HAP-1 (cell line): ENCODE data around the gene NSG1.
A peak's percentile ranks its signal among the peaks of the same experiment; 100 is the strongest.
"Not testable (repeated sequence)": the region's sequence is repeated elsewhere in the genome, so short reads cannot be mapped to it uniquely, and the experiment has no call there.

Experiments
- DNase-seq, 2 experiments: peaks; one replicate each; pipeline ENCODE4 v3.0.0-alpha.2; 2016 to 2020; ENCODE audit warnings: low spot score in 2 of 2
- H3K27me3 ChIP-seq: fragments of 250-450 bp; sonication (Bioruptor Pico); 2 replicates; pipeline ENCODE4 v1.5.1; 2020; ENCODE audit warnings: low read depth, mild to moderate bottlenecking, moderate library complexity
- H3K36me3 ChIP-seq: fragments of 250-450 bp; sonication (Bioruptor Pico); replicated peaks from 2 replicates; pipeline ENCODE4 v1.5.1; 2020; ENCODE audit warnings: mild to moderate bottlenecking
- H3K4me1 ChIP-seq: fragments of 250-450 bp; sonication (Bioruptor Pico); 2 replicates; pipeline ENCODE4 v1.5.1; 2020; ENCODE audit warnings: mild to moderate bottlenecking
- H3K4me3 ChIP-seq: fragments of 250-450 bp; sonication (Bioruptor Pico); 2 replicates; pipeline ENCODE4 v1.5.1; 2020; ENCODE audit warnings: mild to moderate bottlenecking, moderate library complexity
- H3K9me3 ChIP-seq: fragments of 250-450 bp; sonication (Bioruptor Pico); 2 replicates; pipeline ENCODE4 v1.5.1; 2020; ENCODE audit warnings: mild to moderate bottlenecking, moderate library complexity
- in situ Hi-C: fragments of 300-500 bp; cut with MboI; formaldehyde crosslinking; loops from 3 replicates; pipeline ENCODE4 v1.14.3; 2020; ENCODE audit warnings: low sequenced_read_pairs, inconsistent platforms, mixed read lengths

The NSG1 gene

DNA sequence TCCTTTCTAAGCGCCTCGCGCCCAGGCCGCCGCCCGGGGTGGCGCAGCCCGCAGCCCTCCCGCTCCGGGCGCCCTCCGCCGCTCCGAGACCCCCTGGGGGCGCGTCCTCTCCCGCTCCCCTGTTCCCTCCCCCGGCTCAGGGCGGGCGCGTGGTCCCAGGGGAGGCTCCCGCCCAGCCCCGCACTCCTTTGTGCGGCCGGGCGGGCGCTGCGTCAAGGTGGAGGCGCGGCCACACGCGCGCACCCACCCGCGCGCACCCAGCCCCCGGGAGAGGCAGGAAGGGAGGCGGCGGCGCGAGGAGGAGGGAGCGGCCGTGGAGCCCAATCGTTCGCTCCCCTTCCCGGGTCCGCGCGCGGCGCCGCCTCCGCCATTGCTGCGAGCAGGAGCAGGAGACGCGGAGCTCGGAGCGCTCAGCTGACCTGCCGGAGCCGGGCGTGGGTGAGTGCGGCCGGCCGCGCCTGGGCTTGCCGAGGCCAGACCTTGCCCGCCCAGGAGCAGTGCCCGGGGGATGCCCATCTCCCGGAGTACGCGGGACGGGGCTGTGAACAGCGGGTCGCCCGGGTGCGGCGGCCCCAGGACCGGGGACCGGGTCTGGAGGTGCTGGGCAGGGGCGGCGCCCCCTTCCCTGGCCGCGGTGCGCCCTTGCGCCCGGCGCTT lies at the start of gene NSG1:
Gene NSG1 (plus strand): TSS at position 367 of the 657 bp plus-strand sequence. CDS start 528 bp downstream, outside the sequence.
- peaks cover 11% of the 10 kb centered on the region for H3K27me3 ChIP-seq
- peak; percentile 6 to 66 for DNase-seq
- peak within 1 kb of the TSS; percentile 48 for H3K4me3 ChIP-seq
- in situ Hi-C loops = no loop called here
- no peaks in the 10 kb centered on the region; the same call in 1 of the 2 replicates for H3K4me1 ChIP-seq
- H3K36me3 ChIP-seq = peaks cover 10% of the 10 kb centered on the region
- H3K9me3 ChIP-seq = no peaks in the 10 kb centered on the region

DNA sequence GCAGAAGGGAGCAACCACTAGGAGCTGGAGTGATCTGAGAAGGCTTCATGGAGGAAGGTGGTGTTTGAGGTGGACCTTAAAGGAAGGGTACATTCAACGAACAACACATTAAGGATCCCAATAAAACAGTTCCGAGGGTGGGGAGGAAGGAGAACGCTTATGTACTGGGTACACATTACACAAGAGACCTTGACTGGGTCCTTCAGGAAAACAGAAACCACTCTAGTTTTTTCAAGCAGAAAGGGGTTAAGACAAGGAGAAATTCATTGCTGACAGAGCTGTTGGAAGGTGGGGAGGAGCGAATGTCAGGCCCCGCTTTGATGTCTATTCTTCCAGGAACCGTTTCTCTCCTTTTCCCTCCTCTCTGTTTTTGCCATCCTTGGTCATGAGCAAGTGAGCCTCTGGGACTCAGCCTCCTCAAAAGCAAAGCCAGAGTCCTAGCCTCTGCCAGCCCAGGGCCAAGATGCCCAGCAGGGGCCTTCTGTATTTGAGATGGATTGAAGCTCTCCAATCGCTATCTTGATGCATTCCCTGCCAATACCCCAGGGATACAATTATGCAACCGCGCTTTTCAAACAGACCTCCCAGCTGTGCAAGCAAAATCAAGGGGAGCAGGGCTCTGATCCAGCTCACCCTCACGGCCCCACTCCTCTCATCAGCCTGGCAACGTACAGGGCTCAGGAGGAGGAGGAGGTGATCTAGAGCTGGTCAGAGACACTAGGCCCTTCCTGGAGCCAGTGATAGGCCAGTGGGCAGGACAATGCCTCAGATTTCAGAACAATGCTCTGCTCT lies 48.5 kb upstream of the NSG1 start:
- in situ Hi-C loops = no loop called here
- no peaks in the 10 kb centered on the region for H3K4me1 ChIP-seq
- no peak for DNase-seq
- H3K27me3 ChIP-seq = no peaks in the 10 kb centered on the region
- no peak overlapping the region for H3K4me3 ChIP-seq
- no peaks in the 10 kb centered on the region for H3K36me3 ChIP-seq
- H3K9me3 ChIP-seq = no peaks in the 10 kb centered on the region

DNA sequence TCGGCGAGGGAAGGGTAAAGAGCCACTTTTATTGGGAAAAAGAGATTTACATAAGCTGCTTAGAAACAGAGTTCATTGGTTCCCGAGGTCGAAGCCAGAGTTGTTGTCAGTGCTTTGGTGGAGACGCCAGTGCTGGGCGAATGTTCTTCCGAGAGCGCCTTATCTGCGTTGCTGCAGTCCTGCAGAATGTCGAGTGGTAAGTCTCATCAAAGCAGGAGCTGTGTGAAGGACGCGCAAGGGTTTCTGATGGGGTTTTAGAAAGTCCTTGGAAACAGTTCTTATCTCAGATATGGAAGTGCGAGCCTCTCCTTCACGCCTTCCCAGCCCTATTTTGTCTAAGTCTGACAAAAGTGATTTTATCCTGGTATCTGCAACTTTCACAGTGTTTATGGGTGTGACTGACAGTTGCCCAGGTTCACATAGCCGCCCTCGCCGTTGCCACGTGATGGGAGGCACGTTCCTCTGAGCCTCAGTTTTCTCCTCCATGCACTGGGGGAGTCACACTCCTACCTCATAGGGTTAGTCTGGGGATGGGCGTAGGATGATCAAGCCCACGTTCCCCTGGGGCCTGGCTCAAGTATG lies 47.3 kb upstream of the NSG1 start:
- DNase-seq = peak; percentile 11 to 39
- no peak overlapping the region for H3K4me3 ChIP-seq
- in situ Hi-C loops = no loop called here
- H3K36me3 ChIP-seq = no peaks in the 10 kb centered on the region
- no peaks in the 10 kb centered on the region for H3K9me3 ChIP-seq
- H3K27me3 ChIP-seq = no peaks in the 10 kb centered on the region
- H3K4me1 ChIP-seq = no peaks in the 10 kb centered on the region

DNA sequence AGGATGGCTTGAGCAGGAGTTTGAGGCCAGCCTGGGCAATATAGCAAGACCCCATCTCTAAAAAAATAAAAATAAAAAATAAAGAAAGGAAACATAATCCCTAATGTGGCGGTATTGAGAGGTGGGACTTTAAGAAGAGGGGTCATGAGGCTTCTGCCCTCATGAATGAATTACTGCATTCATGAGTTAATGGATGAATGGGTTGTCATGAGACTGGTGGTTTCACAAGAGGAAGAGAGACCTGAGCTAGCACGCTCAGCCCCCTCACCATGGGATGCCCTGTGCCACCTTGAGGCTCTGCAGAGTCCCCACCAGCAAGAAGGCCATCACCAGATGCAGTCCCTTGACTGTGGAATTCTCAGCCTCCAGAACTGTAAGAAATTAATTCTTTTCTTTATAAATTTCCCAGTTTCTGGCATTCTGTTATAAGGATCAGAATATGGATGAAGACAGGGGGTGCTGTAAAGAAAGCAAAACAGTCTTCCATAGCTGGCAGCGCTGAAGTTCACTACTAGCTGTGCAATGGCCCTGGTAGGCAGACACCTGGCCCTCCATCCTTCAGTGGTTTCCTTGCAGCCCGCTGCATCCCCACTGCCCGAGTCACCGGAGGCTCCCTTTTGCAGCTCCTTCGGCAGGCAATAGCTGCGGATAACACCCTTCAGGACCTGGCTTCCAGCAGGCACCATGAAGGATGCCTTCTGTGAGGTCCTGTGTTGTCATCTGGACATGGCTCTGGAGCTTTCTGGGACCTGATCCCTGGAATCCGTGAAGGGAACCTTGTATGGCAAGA lies 44.8 kb upstream of the NSG1 start:
- Histone ChIP-seq H3K4me1 (no peaks in the 10 kb centered on the region), H3K4me3 (no peak overlapping the region), H3K27me3 (no peaks in the 10 kb centered on the region), H3K36me3 (no peaks in the 10 kb centered on the region), H3K9me3 (no peaks in the 10 kb centered on the region)
- in situ Hi-C loops = no loop called here
- DNase-seq = no peak

DNA sequence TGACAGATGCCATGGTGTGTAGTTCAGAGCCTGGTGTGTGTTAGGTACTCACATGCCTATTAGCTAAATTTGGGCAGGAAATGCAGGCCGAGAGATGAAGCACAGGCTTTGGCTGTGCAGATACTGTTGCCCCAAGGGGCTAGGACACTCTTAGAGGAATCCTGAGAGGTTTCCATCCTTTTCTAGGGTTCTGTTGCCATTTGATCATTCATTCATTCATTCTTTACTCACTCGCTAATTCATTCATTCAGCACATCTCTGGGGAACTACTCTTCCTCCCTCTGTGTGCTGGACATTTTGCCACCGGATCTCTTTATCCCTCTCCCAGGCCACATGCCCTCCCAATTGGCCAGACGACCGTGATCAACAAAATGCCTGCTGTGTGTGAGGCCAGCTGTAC lies 43.9 kb upstream of the NSG1 start:
- Histone ChIP-seq H3K36me3 (no peaks in the 10 kb centered on the region), H3K27me3 (no peaks in the 10 kb centered on the region), H3K4me3 (no peak overlapping the region), H3K9me3 (no peaks in the 10 kb centered on the region), H3K4me1 (no peaks in the 10 kb centered on the region)
- no peak for DNase-seq
- in situ Hi-C loops = no loop called here

GRCh38 chr4:4344915-4345527 lies 41.9 kb upstream of the NSG1 start:
- no peaks in the 10 kb centered on the region for H3K4me1 ChIP-seq
- H3K27me3 ChIP-seq = no peaks in the 10 kb centered on the region
- no peak overlapping the region for H3K4me3 ChIP-seq
- H3K36me3 ChIP-seq = no peaks in the 10 kb centered on the region
- in situ Hi-C loops = no loop called here
- H3K9me3 ChIP-seq = no peaks in the 10 kb centered on the region
- DNase-seq = no peak

DNA sequence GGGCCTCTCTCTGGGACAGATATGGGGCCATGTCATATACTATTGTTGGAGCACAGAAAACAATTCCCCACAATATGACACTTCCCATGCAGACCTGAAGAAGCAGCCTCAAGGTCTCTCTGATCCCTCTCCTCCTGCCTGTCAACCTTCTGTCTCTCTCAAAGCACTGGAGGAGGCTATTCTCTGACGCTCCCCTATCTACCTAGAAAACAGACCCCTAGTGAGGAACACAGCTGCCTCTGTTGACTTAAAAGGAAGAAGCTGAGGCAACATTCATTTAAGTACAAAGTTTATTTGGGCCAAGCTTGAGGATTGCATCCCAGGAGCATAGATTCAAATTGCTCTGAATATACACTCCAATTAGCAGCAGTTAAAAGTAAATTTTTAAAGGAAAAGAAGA lies 39.3 kb upstream of the NSG1 start:
- H3K36me3 ChIP-seq = no peaks in the 10 kb centered on the region
- H3K4me3 ChIP-seq = no peak overlapping the region
- H3K9me3 ChIP-seq = no peaks in the 10 kb centered on the region
- no peak for DNase-seq
- in situ Hi-C loops = no loop called here
- no peaks in the 10 kb centered on the region for H3K4me1 ChIP-seq
- no peaks in the 10 kb centered on the region for H3K27me3 ChIP-seq

DNA sequence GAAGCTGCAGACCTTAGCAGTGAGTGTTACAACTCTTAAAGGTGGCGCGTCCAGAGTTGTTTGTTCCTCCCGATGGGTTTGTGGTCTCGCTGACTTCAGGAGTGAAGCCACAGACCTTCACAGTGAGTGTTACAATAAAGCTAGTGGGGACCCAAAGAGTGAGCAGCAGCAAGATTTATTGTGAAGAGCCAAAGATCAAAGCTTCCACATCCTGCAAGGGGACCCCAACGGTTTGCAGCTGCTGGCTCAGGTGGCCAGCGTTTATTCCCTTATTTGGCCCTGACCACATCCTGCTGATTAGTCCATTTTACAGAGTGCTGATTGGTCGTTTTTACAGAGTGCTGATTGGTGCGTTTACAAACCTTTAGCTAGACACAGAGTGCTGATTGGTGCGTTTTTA lies 38.3 kb upstream of the NSG1 start:
- H3K27me3 ChIP-seq, H3K4me1 ChIP-seq, DNase-seq, H3K36me3 ChIP-seq, in situ Hi-C loops, H3K9me3 ChIP-seq, H3K4me3 ChIP-seq: not testable (repeated sequence)

DNA sequence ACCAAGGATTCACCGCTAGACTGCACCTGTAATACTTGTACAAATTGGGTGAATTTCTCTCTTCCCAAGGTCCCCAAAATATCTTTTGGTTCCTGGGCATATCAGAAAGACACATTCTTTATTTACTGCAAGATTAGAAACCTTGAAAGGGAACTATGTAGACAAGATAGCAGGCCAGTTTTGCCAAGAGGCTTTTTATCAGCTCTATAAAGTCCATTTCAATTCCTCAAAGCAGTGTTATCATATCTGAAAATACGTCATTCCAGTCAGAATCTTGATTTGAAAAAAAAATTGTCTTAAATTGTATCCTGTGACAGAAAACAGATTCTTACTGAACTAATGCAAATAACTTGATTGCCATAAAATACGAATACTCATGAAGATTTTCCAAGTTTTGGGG lies 37.0 kb upstream of the NSG1 start:
- in situ Hi-C loops = no loop called here
- Histone ChIP-seq H3K4me3 (no peak overlapping the region), H3K9me3 (no peaks in the 10 kb centered on the region), H3K36me3 (no peaks in the 10 kb centered on the region), H3K4me1 (no peaks in the 10 kb centered on the region), H3K27me3 (no peaks in the 10 kb centered on the region)
- DNase-seq = no peak

DNA sequence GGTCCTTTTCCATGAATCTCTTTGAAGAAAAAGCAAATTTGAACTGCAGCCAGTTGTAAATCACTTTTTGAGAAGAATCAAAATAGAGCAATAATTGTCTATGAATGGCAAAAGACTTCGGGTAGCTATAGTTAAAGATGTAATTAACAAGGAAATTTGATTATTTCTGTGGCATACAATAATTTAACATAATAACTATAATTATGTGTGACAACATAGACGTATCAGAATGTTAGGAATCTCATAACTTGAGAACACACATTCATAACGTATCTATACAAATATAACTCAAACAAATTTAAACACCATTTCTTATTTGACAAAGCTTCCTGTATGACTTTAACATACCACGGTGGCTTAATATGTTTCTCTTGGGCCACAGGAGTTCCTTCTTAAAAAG lies 36.0 kb upstream of the NSG1 start:
- Histone ChIP-seq H3K27me3 (no peaks in the 10 kb centered on the region), H3K4me1 (no peaks in the 10 kb centered on the region), H3K4me3 (no peak overlapping the region), H3K36me3 (no peaks in the 10 kb centered on the region), H3K9me3 (no peaks in the 10 kb centered on the region)
- DNase-seq = no peak
- in situ Hi-C loops = no loop called here

DNA sequence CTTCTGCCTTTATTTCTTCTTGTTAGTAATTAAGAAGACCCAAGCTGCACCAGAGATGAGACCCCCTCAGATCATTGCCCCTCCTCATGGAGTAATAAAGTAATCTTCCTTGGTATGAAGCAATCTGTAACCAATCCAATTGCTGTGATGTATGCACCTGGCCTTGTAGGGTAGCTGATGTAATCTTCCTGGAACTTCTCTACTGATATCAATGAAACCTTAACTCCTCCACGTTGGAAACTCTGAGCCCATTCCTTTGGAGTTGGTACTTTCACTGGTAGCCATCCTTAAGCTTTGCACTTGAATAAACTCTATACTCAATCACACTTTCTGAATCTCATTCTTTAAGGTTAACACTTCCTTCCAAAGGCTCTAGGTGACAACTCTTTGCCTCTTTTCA lies 31.6 kb upstream of the NSG1 start:
- H3K4me3 ChIP-seq = no peak overlapping the region
- in situ Hi-C loops = no loop called here
- H3K4me1 ChIP-seq = no peaks in the 10 kb centered on the region
- DNase-seq = no peak
- H3K9me3 ChIP-seq = no peaks in the 10 kb centered on the region
- H3K27me3 ChIP-seq = no peaks in the 10 kb centered on the region
- H3K36me3 ChIP-seq = no peaks in the 10 kb centered on the region

DNA sequence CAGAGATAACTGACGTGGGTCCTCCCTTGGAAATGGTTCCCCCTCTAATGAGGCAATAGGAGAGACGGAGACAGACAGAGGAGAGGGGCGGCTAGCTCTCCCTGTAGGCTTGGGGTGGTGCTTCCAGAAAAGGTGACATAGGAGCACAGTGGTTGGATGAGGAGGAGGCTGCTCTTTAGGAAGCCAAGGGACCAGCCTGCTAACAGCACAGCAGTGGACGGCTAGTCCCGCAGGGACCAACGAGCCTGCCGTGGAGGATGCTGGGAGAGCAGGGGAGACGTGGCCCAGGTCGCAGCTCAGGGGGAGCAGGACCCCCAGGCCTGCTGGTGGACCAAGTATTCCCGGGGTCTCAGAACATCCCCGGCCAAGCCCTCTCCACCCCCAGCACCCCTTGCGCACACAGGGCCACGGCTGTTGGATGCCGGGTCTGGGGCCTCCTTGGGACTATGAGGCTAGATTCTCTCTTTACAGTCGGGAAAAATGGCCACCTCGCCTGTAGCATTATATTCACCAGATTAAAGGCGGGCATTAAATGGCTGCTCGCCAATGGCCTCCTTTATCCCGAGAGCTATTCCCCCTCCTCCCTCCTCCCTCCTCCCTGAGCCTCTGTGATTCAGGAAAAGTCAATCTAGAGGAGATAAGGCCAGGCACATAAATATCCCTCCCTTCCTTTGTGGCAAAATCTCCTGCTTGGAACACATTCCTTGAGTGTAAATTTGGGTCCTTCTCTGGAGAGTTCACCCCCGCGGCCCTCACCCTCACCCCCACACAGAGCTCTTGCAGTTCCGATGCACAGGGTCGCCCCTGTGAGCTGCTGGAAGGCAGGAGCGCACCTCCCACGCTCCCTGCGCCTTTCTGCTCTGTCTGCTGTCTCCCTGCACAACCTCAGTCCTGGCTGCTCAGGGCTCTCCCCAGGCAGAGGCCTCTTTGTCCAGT lies 30.5 kb upstream of the NSG1 start:
- Histone ChIP-seq H3K4me3 (no peak overlapping the region), H3K27me3 (no peaks in the 10 kb centered on the region), H3K9me3 (no peaks in the 10 kb centered on the region), H3K36me3 (no peaks in the 10 kb centered on the region), H3K4me1 (no peaks in the 10 kb centered on the region)
- in situ Hi-C loops = no loop called here
- no peak for DNase-seq
